ENCODE measurements around the gene LRRN2.

- no peak for TF ChIP-seq CTCF (IDR thresholded peaks at IDR 0.05; ENCODE audit: low read length)
- no peak for TF ChIP-seq EZH2 (IDR thresholded peaks at IDR 0.05; ENCODE audit: borderline replicate concordance, low read length)
Observed at GRCh38 chr1:204706838-204707509, 21.4 kb upstream of the LRRN2 start.
